ENCODE measurements around the gene ELL.

DNA sequence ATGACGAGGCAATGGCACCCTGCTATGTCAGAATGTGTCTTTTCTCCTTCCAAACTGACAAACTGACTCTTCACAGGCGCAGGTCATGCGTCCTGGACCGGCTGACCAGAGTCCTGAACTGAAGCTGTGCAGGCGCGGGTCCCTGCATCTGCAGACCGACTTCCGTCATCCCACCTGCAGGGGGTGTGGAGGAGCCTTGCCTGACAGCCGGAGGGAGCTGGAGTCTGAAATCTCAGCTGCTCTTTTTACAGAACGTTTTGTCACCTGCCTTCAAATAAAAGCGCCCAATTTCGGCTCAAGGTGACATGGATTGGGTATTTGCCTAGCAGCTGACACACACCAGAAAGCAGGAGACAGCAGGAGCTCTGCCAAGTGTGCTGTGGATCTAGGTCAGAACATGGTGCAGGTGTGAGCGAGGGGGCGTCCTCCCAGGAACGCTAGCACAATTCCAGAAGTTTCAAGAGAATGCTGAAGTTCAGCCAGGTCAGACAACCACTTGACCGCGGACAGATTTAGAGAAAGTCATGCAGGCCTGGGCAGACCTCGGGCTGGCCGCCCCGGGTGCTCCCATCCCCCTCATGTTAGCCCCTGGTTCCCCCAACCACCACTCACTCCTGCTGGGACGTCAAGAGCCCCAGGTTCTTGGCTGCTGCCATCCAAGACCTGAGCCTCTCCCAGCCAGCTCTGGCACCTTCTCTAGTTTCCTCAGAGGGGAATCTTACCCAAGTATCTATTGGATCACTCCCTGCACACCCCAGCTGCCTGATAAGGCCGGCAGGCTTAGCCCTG is 32.8 kb downstream of the ELL start:
- no peak for TF ChIP-seq POLR2A (IDR thresholded peaks at IDR 0.05)
- TF ChIP-seq, protein P1, sequence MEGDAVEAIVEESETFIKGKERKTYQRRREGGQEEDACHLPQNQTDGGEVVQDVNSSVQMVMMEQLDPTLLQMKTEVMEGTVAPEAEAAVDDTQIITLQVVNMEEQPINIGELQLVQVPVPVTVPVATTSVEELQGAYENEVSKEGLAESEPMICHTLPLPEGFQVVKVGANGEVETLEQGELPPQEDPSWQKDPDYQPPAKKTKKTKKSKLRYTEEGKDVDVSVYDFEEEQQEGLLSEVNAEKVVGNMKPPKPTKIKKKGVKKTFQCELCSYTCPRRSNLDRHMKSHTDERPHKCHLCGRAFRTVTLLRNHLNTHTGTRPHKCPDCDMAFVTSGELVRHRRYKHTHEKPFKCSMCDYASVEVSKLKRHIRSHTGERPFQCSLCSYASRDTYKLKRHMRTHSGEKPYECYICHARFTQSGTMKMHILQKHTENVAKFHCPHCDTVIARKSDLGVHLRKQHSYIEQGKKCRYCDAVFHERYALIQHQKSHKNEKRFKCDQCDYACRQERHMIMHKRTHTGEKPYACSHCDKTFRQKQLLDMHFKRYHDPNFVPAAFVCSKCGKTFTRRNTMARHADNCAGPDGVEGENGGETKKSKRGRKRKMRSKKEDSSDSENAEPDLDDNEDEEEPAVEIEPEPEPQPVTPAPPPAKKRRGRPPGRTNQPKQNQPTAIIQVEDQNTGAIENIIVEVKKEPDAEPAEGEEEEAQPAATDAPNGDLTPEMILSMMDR (IDR thresholded peaks at IDR 0.05), result peak in 4 of 5 experiments; percentile 16 to 46 (median 26)

Measured in transverse colon (tissue), 3 donors.